Endodermal cell (in vitro differentiated cells): ENCODE measurements around the gene PTOV1. TPM values are rescaled to one million over a fixed set of nuclear protein-coding genes. Genes with fewer than 3 reads are reported as not detected.

Experiments used
- DNase-seq: peaks from one replicate; pipeline ENCODE4 v3.0.0-alpha.2; 2017
- H3K27ac ChIP-seq: 2 replicates; pipeline ENCODE4 v1.5.1; 2013; ENCODE audit warnings: mild to moderate bottlenecking, low read depth, low read length, moderate library complexity
- H3K27me3 ChIP-seq: 2 replicates; pipeline ENCODE4 v1.6.1; 2013; ENCODE audit warnings: mild to moderate bottlenecking, low read length, moderate library complexity; ENCODE audit not compliant: insufficient read depth, control insufficient read depth, poor library complexity, severe bottlenecking
- H3K36me3 ChIP-seq: 2 replicates; pipeline ENCODE4 v1.7.0; 2013; ENCODE audit warnings: mild to moderate bottlenecking, low read length, moderate library complexity; ENCODE audit not compliant: control insufficient read depth, insufficient read depth
- H3K4me1 ChIP-seq: one replicate; pipeline ENCODE4 v1.7.0; 2013; ENCODE audit warnings: low read length; ENCODE audit not compliant: control insufficient read depth, insufficient read depth
- H3K4me3 ChIP-seq: 2 replicates; pipeline ENCODE4 v1.5.1; 2013; ENCODE audit warnings: mild to moderate bottlenecking, low read length, moderate library complexity
- H3K9ac ChIP-seq: 2 replicates; pipeline ENCODE4 v1.6.1; 2013; ENCODE audit warnings: mild to moderate bottlenecking, low read length, moderate library complexity; ENCODE audit not compliant: poor library complexity, severe bottlenecking; ENCODE audit errors: extremely low read depth
- H3K9me3 ChIP-seq: 2 replicates; pipeline ENCODE4 v1.6.1; 2013; ENCODE audit warnings: mild to moderate bottlenecking, low read length, moderate library complexity; ENCODE audit not compliant: control insufficient read depth
- H3K27ac Mint-ChIP-seq: 2 replicates; pipeline ENCODE4 v1.8.0; 2020; ENCODE audit warnings: mixed read lengths
- H3K27me3 Mint-ChIP-seq: 2 replicates; pipeline ENCODE4 v1.8.0; 2021; ENCODE audit warnings: mild to moderate bottlenecking, mixed read lengths; ENCODE audit not compliant: insufficient read depth
- H3K36me3 Mint-ChIP-seq: 2 replicates; pipeline ENCODE4 v1.8.0; 2020; ENCODE audit warnings: low read depth, mixed read lengths
- H3K4me1 Mint-ChIP-seq: 2 replicates; pipeline ENCODE4 v1.8.0; 2020; ENCODE audit warnings: mixed read lengths
- H3K4me3 Mint-ChIP-seq: 2 replicates; pipeline ENCODE4 v1.8.0; 2020; ENCODE audit warnings: mild to moderate bottlenecking, moderate library complexity, mixed read lengths
- H3K9me3 Mint-ChIP-seq: 2 replicates; pipeline ENCODE4 v1.8.0; 2020; ENCODE audit warnings: mild to moderate bottlenecking, mixed read lengths
- CTCF ChIP-seq: fragments of 200-600 bp; sonication (generic); conservative IDR thresholded peaks from 2 replicates; pipeline ENCODE4 v1.5.0; 2021; ENCODE audit warnings: antibody characterized with exemption, mild to moderate bottlenecking
- WGBS, 2 experiments: methylation state at CpG; one replicate each; pipeline versions ENCODE4 v1.1.5 to v1.1.7; 2013; ENCODE audit warnings: missing lambda C conversion rate in 2 of 2, mixed read lengths in 1 of 2; ENCODE audit not compliant: insufficient coverage in 1 of 2, insufficient read length in 1 of 2; 5-methylcytosine and 5-hydroxymethylcytosine counted together
- total RNA-seq, 2 donors: library from RNA; stranded (reverse); fragmentation: NEBNext Ultra II Directional in 1 of 2; extraction: Animal tissue kit (Norgen Biotek cat#: 25700) in 1 of 2; gene quantifications; 2 replicates in 1 of 2; 3 replicates in 1 of 2; pipeline ENCODE4 v1.2.1, GENCODE V29; 2021

The PTOV1 gene
- total RNA-seq, 2 donors from 2014 or later: 279 to 287 TPM

GRCh38 chr19:49863935-49864320 lies 13.0 kb downstream of the PTOV1 start:
- Histone ChIP-seq H3K9me3 (no peaks in the 10 kb centered on the region), H3K36me3 (peaks cover 42% of the 10 kb centered on the region), H3K4me3 (no peak overlapping the region), H3K9ac (no peak overlapping the region), H3K27me3 (no peaks in the 10 kb centered on the region), H3K27ac (no peak overlapping the region), H3K4me1 (no peaks in the 10 kb centered on the region)
- 93 to 98% methylated on average over 15 to 17 of the region's 17 CpGs for WGBS, 2 experiments
- Mint-ChIP-seq H3K9me3 (peaks cover 5% of the 10 kb centered on the region), H3K4me3 (no peak overlapping the region), H3K4me1 (peaks cover 12% of the 10 kb centered on the region), H3K27ac (no peak overlapping the region), H3K27me3 (no peaks in the 10 kb centered on the region), H3K36me3 (peaks cover 43% of the 10 kb centered on the region)
- DNase-seq: no peak
- no peak for TF ChIP-seq CTCF

- peaks cover 40% of the 10 kb centered on the region for H3K36me3 Mint-ChIP-seq
- H3K27me3 Mint-ChIP-seq: no peaks in the 10 kb centered on the region
- Histone ChIP-seq H3K36me3 (peaks cover 39% of the 10 kb centered on the region), H3K27me3 (no peaks in the 10 kb centered on the region), H3K9ac (no peak overlapping the region), H3K4me3 (no peak overlapping the region), H3K4me1 (no peaks in the 10 kb centered on the region), H3K27ac (no peak overlapping the region), H3K9me3 (no peaks in the 10 kb centered on the region)
- TF ChIP-seq CTCF: no peak
- peak overlapping the region; percentile 39 for H3K27ac Mint-ChIP-seq
- no peak for DNase-seq
- H3K4me1 Mint-ChIP-seq: peaks cover 12% of the 10 kb centered on the region
- H3K4me3 Mint-ChIP-seq: no peak overlapping the region
- peaks cover 5% of the 10 kb centered on the region for H3K9me3 Mint-ChIP-seq
- 92 to 94% methylated on average over 10 to 13 of the region's 13 CpGs for WGBS, 2 experiments
These were observed 13.9 kb downstream of the PTOV1 start for GRCh38 chr19:49864890-49865289.

GRCh38 chr19:49866933-49867782 lies 16.2 kb downstream of the PTOV1 start, which contains the start of gene PNKP:
PNKP (minus strand) TSS chr19:49867576; CDS start chr19:49867204, 372 bp downstream.
- WGBS, 2 experiments: 0% methylated on average over 32 to 65 of the region's 65 CpGs
- DNase-seq: peak; percentile 96
- Histone ChIP-seq H3K27me3 (no peaks in the 10 kb centered on the region), H3K4me3 (peak within 1 kb of the TSS; percentile 98), H3K27ac (peak within 1 kb of the TSS; percentile 72), H3K9ac (peak within 1 kb of the TSS; percentile 74), H3K36me3 (peaks cover 30% of the 10 kb centered on the region), H3K4me1 (peaks cover 4% of the 10 kb centered on the region), H3K9me3 (no peaks in the 10 kb centered on the region)
- peaks cover 5% of the 10 kb centered on the region for H3K9me3 Mint-ChIP-seq
- peak within 1 kb of the TSS; percentile 89 for H3K4me3 Mint-ChIP-seq
- peak; percentile 6 for TF ChIP-seq CTCF
- H3K27me3 Mint-ChIP-seq: no peaks in the 10 kb centered on the region
- H3K4me1 Mint-ChIP-seq: peaks cover 19% of the 10 kb centered on the region
- H3K27ac Mint-ChIP-seq: peak within 1 kb of the TSS; percentile 97
- H3K36me3 Mint-ChIP-seq: peaks cover 41% of the 10 kb centered on the region
